ENCODE results near the gene PCSK6. TPM values are rescaled to one million over a fixed set of nuclear protein-coding genes. Genes with fewer than 3 reads are reported as not detected.

The PCSK6 gene
- total RNA-seq, 1 experiment from 2014 or later = 26.3 TPM

GRCh38 chr15:101431301-101431700 lies 58.2 kb downstream of the PCSK6 start:
- Histone ChIP-seq H3K27ac (no peak overlapping the region), H2AFZ (no peak overlapping the region), H3K4me3 (no peak overlapping the region), H3F3A (ENCODE audit: insufficient read depth, low read depth) (no peaks in the 10 kb centered on the region), H3K4me1 (replicated peaks; ENCODE audit: insufficient read depth) (no peaks in the 10 kb centered on the region), H3K27me3 (ENCODE audit: insufficient read depth, low read depth) (no peaks in the 10 kb centered on the region), H3K9me2 (ENCODE audit: insufficient read depth) (no peaks in the 10 kb centered on the region), H3K9me3 (ENCODE audit: insufficient read depth, low read depth) (no peaks in the 10 kb centered on the region), H3K79me2 (ENCODE audit: low read depth) (no peaks in the 10 kb centered on the region), H4K20me1 (ENCODE audit: insufficient read depth) (no peaks in the 10 kb centered on the region), H3K36me3 (ENCODE audit: low read depth) (no peaks in the 10 kb centered on the region; the same call in 1 of the 2 replicates), H3K4me2 (no peak overlapping the region)
- ChIA-PET CTCF (no interaction called here), POLR2A (ENCODE audit: unreplicated experiment) (no interaction called here)
- BruUV-seq (replicated peaks) = no TSS peak
- no peak for DNase-seq
- TF ChIP-seq CTCF (conservative IDR thresholded peaks at IDR 0.05) = no peak
- TF ChIP-seq EZH2 (IDR thresholded peaks at IDR 0.05; ENCODE audit: low read depth) = no peak
- intact Hi-C loops (cut with micrococcal nuclease; ENCODE audit: unreplicated experiment) = no loop called here

- ChIA-PET POLR2A (ENCODE audit: unreplicated experiment) (no interaction called here), CTCF (no interaction called here)
- no peak for DNase-seq
- no peak for TF ChIP-seq EZH2 (IDR thresholded peaks at IDR 0.05; ENCODE audit: low read depth)
- TF ChIP-seq CTCF (conservative IDR thresholded peaks at IDR 0.05) = no peak
- H3K36me3 ChIP-seq (ENCODE audit: low read depth) = no peaks in the 10 kb centered on the region; the same call in 1 of the 2 replicates
- no peaks in the 10 kb centered on the region for H4K20me1 ChIP-seq (ENCODE audit: insufficient read depth)
- intact Hi-C loops (cut with micrococcal nuclease; ENCODE audit: unreplicated experiment) = no loop called here
- H3K9me2 ChIP-seq (ENCODE audit: insufficient read depth) = no peaks in the 10 kb centered on the region
- H3K9me3 ChIP-seq (ENCODE audit: insufficient read depth, low read depth) = no peaks in the 10 kb centered on the region
- H3K27ac ChIP-seq = no peak overlapping the region
- no peak overlapping the region for H3K4me3 ChIP-seq
- H3K4me1 ChIP-seq (replicated peaks; ENCODE audit: insufficient read depth) = no peaks in the 10 kb centered on the region
- H2AFZ ChIP-seq = no peak overlapping the region
- no peaks in the 10 kb centered on the region for H3F3A ChIP-seq (ENCODE audit: insufficient read depth, low read depth)
- H3K79me2 ChIP-seq (ENCODE audit: low read depth) = no peaks in the 10 kb centered on the region
- H3K27me3 ChIP-seq (ENCODE audit: insufficient read depth, low read depth) = no peaks in the 10 kb centered on the region
- H3K4me2 ChIP-seq = no peak overlapping the region
- no TSS peak for BruUV-seq (replicated peaks)
These were observed 59.9 kb downstream of the PCSK6 start for GRCh38 chr15:101429646-101430045.

GRCh38 chr15:101429191-101429590 lies 60.3 kb downstream of the PCSK6 start:
- CTCF ChIA-PET = no interaction called here
- H3K4me1 ChIP-seq (replicated peaks; ENCODE audit: insufficient read depth) = no peaks in the 10 kb centered on the region
- no peaks in the 10 kb centered on the region for H4K20me1 ChIP-seq (ENCODE audit: insufficient read depth)
- H3K27ac ChIP-seq = no peak overlapping the region
- no peaks in the 10 kb centered on the region for H3F3A ChIP-seq (ENCODE audit: insufficient read depth, low read depth)
- no peak overlapping the region for H2AFZ ChIP-seq
- H3K36me3 ChIP-seq (ENCODE audit: low read depth) = no peaks in the 10 kb centered on the region; the same call in 1 of the 2 replicates
- DNase-seq = no peak
- no peak for TF ChIP-seq CTCF (conservative IDR thresholded peaks at IDR 0.05)
- no peak for TF ChIP-seq EZH2 (IDR thresholded peaks at IDR 0.05; ENCODE audit: low read depth)
- H3K4me2 ChIP-seq = no peak overlapping the region
- intact Hi-C loops (cut with micrococcal nuclease; ENCODE audit: unreplicated experiment) = no loop called here
- POLR2A ChIA-PET (ENCODE audit: unreplicated experiment) = no interaction called here
- H3K9me2 ChIP-seq (ENCODE audit: insufficient read depth) = no peaks in the 10 kb centered on the region
- H3K79me2 ChIP-seq (ENCODE audit: low read depth) = no peaks in the 10 kb centered on the region
- H3K4me3 ChIP-seq = no peak overlapping the region
- no peaks in the 10 kb centered on the region for H3K9me3 ChIP-seq (ENCODE audit: insufficient read depth, low read depth)
- BruUV-seq (replicated peaks) = no TSS peak
- H3K27me3 ChIP-seq (ENCODE audit: insufficient read depth, low read depth) = no peaks in the 10 kb centered on the region
